HG02970 (cell line): Measurements from ENCODE around the gene PCMTD2.

ENCODE experiments used
- ATAC-seq: cut with Tn5 transposase; IDR thresholded peaks from one replicate; pipeline ENCODE4 v1.9.1; 2021; ENCODE audit warnings: mild to moderate bottlenecking, moderate library complexity, moderate number of reproducible peaks; ENCODE audit not compliant: unreplicated experiment, low FRiP score

The PCMTD2 gene

GRCh38 chr20:64238115-64238825, 17.3 kb upstream of the PCMTD2 start:
- no peak for ATAC-seq

GRCh38 chr20:64238851-64239387, 16.6 kb upstream of the PCMTD2 start:
- ATAC-seq: no peak

GRCh38 chr20:64239449-64240242, 15.9 kb upstream of the PCMTD2 start:
- ATAC-seq: no peak

- ATAC-seq: no peak
Measured at GRCh38 chr20:64240243-64241015, 15.1 kb upstream of the PCMTD2 start.

- no peak for ATAC-seq
Measured at GRCh38 chr20:64241061-64241460, 14.5 kb upstream of the PCMTD2 start.

GRCh38 chr20:64242003-64242796, 13.3 kb upstream of the PCMTD2 start:
- no peak for ATAC-seq

GRCh38 chr20:64242797-64243475, 12.6 kb upstream of the PCMTD2 start:
- no peak for ATAC-seq

- no peak for ATAC-seq
Measured at GRCh38 chr20:64244281-64244805, 11.2 kb upstream of the PCMTD2 start.

GRCh38 chr20:64244870-64245603, 10.5 kb upstream of the PCMTD2 start:
- no peak for ATAC-seq

- no peak for ATAC-seq
Measured at GRCh38 chr20:64245746-64246595, 9.6 kb upstream of the PCMTD2 start.

- no peak for ATAC-seq
Measured at GRCh38 chr20:64246616-64247306, 8.8 kb upstream of the PCMTD2 start.

GRCh38 chr20:64247307-64247618, 8.3 kb upstream of the PCMTD2 start:
- ATAC-seq: no peak

GRCh38 chr20:64247970-64248841, 7.3 kb upstream of the PCMTD2 start:
- ATAC-seq: no peak

GRCh38 chr20:64250027-64250426, 5.5 kb upstream of the PCMTD2 start:
- no peak for ATAC-seq

GRCh38 chr20:64253000-64253383, 2.6 kb upstream of the PCMTD2 start:
- ATAC-seq: no peak

- ATAC-seq: no peak
Measured at GRCh38 chr20:64253443-64253842, 2.1 kb upstream of the PCMTD2 start.
